Skeletal muscle tissue (tissue), 4 donors: ENCODE results near the gene POLE4. TPM values are rescaled to one million over a fixed set of nuclear protein-coding genes. Genes with fewer than 3 reads are reported as not detected.

Experiments
- H3K27ac ChIP-seq: one replicate; pipeline ENCODE4 v1.7.0; 2013; ENCODE audit warnings: mild to moderate bottlenecking, low read depth, low read length, inconsistent platforms
- H3K27me3 ChIP-seq, 3 donors: one replicate each; pipeline ENCODE4 v1.7.0; 2013; ENCODE audit warnings: low read length in 3 of 3; ENCODE audit not compliant: control insufficient read depth in 3 of 3, insufficient read depth in 3 of 3
- H3K36me3 ChIP-seq, 3 donors: one replicate each; pipeline ENCODE4 v1.7.0; 2013; ENCODE audit warnings: low read length in 3 of 3; ENCODE audit not compliant: control insufficient read depth in 3 of 3, insufficient read depth in 3 of 3
- H3K4me1 ChIP-seq, 3 donors: one replicate each; pipeline ENCODE4 v1.7.0; 2013; ENCODE audit warnings: low read length in 3 of 3, mild to moderate bottlenecking in 3 of 3; ENCODE audit not compliant: control insufficient read depth in 3 of 3, insufficient read depth in 3 of 3
- H3K4me3 ChIP-seq, 3 donors: one replicate each; pipeline ENCODE4 v1.7.0; 2013; ENCODE audit warnings: low read length in 3 of 3
- H3K9ac ChIP-seq, 3 donors: one replicate each; pipeline ENCODE4 v1.7.0; 2013; ENCODE audit warnings: low read length in 3 of 3, mild to moderate bottlenecking in 3 of 3, moderate library complexity in 2 of 3, low read depth in 1 of 3
- H3K9me3 ChIP-seq, 3 donors: one replicate each; pipeline ENCODE4 v1.7.0; 2013; ENCODE audit warnings: low read length in 3 of 3; ENCODE audit not compliant: control insufficient read depth in 3 of 3
- total RNA-seq: library from RNA; depleted of rRNA; stranded (reverse); fragments of >200 nt; gene quantifications from one replicate; pipeline ENCODE4 v1.2.3, GENCODE V29; 2014
- donor health status: Osteomylitis.

The POLE4 gene
- total RNA-seq, 1 donor from 2014 or later: 33.9 TPM

GRCh38 chr2:74984947-74985637 lies 26.6 kb downstream of the POLE4 start:
- Histone ChIP-seq H3K9ac (no peak overlapping the region), H3K27me3 (no peaks in the 10 kb centered on the region), H3K36me3 (no peaks in the 10 kb centered on the region), H3K4me3 (no peak overlapping the region), H3K27ac (no peak overlapping the region), H3K9me3 (no peaks in the 10 kb centered on the region), H3K4me1 (no peaks in the 10 kb centered on the region)

GRCh38 chr2:74985978-74986609 lies 27.7 kb downstream of the POLE4 start:
- Histone ChIP-seq H3K36me3 (no peaks in the 10 kb centered on the region), H3K27ac (no peak overlapping the region), H3K4me1 (no peaks in the 10 kb centered on the region), H3K9ac (no peak overlapping the region), H3K4me3 (no peak overlapping the region), H3K9me3 (no peaks in the 10 kb centered on the region), H3K27me3 (no peaks in the 10 kb centered on the region)

GRCh38 chr2:74991977-74992376 lies 33.5 kb downstream of the POLE4 start:
- no peaks in the 10 kb centered on the region for H3K27me3 ChIP-seq
- H3K9ac ChIP-seq: no peak overlapping the region
- no peak overlapping the region for H3K27ac ChIP-seq
- no peak overlapping the region for H3K4me3 ChIP-seq
- no peaks in the 10 kb centered on the region for H3K36me3 ChIP-seq
- H3K4me1 ChIP-seq: no peaks in the 10 kb centered on the region
- H3K9me3 ChIP-seq: no peaks in the 10 kb centered on the region

GRCh38 chr2:74999468-74999867 lies 41.0 kb downstream of the POLE4 start:
- Histone ChIP-seq H3K9me3 (peaks cover 0 to 4% (median 3%) of the 10 kb centered on the region in 3 donors), H3K4me3 (no peak overlapping the region), H3K27ac (no peak overlapping the region)

GRCh38 chr2:75002007-75002406 lies 43.6 kb downstream of the POLE4 start:
- H3K27me3 ChIP-seq: no peaks in the 10 kb centered on the region

More at GRCh38 chr2:74999468-74999867, 41.0 kb downstream of the POLE4 start:
- no peaks in the 10 kb centered on the region for H3K27me3 ChIP-seq
- H3K9ac ChIP-seq: no peak overlapping the region
- H3K36me3 ChIP-seq: no peaks in the 10 kb centered on the region
- no peaks in the 10 kb centered on the region for H3K4me1 ChIP-seq

GRCh38 chr2:75003276-75003675 lies 44.8 kb downstream of the POLE4 start:
- H3K4me1 ChIP-seq: no peaks in the 10 kb centered on the region
- no peaks in the 10 kb centered on the region for H3K27me3 ChIP-seq
- H3K36me3 ChIP-seq: no peaks in the 10 kb centered on the region
- no peak overlapping the region for H3K27ac ChIP-seq
- H3K9me3 ChIP-seq: peaks cover 0 to 4% (median 3%) of the 10 kb centered on the region in 3 donors
- H3K9ac ChIP-seq: no peak overlapping the region
- H3K4me3 ChIP-seq: no peak overlapping the region

More at GRCh38 chr2:75002007-75002406, 43.6 kb downstream of the POLE4 start:
- H3K27ac ChIP-seq: no peak overlapping the region
- peaks cover 0 to 4% (median 3%) of the 10 kb centered on the region in 3 donors for H3K9me3 ChIP-seq
- no peaks in the 10 kb centered on the region for H3K4me1 ChIP-seq
- H3K4me3 ChIP-seq: no peak overlapping the region
- no peak overlapping the region for H3K9ac ChIP-seq
- H3K36me3 ChIP-seq: no peaks in the 10 kb centered on the region

- Histone ChIP-seq H3K4me3 (no peak overlapping the region), H3K9ac (no peak overlapping the region), H3K27me3 (no peaks in the 10 kb centered on the region), H3K36me3 (no peaks in the 10 kb centered on the region), H3K9me3 (peaks cover 0 to under 1% (median 0%) of the 10 kb centered on the region in 3 donors), H3K27ac (no peak overlapping the region), H3K4me1 (no peaks in the 10 kb centered on the region)
Measured at GRCh38 chr2:75003773-75004172, 45.3 kb downstream of the POLE4 start.

- Histone ChIP-seq H3K4me3 (no peak overlapping the region), H3K27ac (no peak overlapping the region), H3K4me1 (no peaks in the 10 kb centered on the region), H3K9me3 (no peaks in the 10 kb centered on the region), H3K36me3 (no peaks in the 10 kb centered on the region), H3K27me3 (no peaks in the 10 kb centered on the region), H3K9ac (no peak overlapping the region)
Measured at GRCh38 chr2:75006041-75006440, 47.6 kb downstream of the POLE4 start.

- Histone ChIP-seq H3K4me3 (no peak overlapping the region), H3K4me1 (no peaks in the 10 kb centered on the region), H3K36me3 (no peaks in the 10 kb centered on the region), H3K9me3 (no peaks in the 10 kb centered on the region), H3K27me3 (no peaks in the 10 kb centered on the region), H3K27ac (no peak overlapping the region), H3K9ac (no peak overlapping the region)
Measured at GRCh38 chr2:75007061-75007460, 48.6 kb downstream of the POLE4 start.

GRCh38 chr2:75007819-75008218 lies 49.4 kb downstream of the POLE4 start:
- Histone ChIP-seq H3K27ac (no peak overlapping the region), H3K4me3 (no peak overlapping the region), H3K4me1 (no peaks in the 10 kb centered on the region)

More at GRCh38 chr2:75007819-75008218, 49.4 kb downstream of the POLE4 start:
- H3K9me3 ChIP-seq: no peaks in the 10 kb centered on the region
- H3K36me3 ChIP-seq: no peaks in the 10 kb centered on the region
- no peak overlapping the region for H3K9ac ChIP-seq
- no peaks in the 10 kb centered on the region for H3K27me3 ChIP-seq
